Peyer's patch (tissue), 4 donors: ENCODE results near the gene PAX8.

Experiments used
- POLR2A ChIP-seq, 2 donors: fragments of 450-650 bp; IDR thresholded peaks; one replicate each; pipeline ENCODE4 v1.5.1; 2017; ENCODE audit warnings: antibody characterized with exemption in 2 of 2, mild to moderate bottlenecking in 2 of 2, moderate library complexity in 2 of 2
- TF ChIP-seq, protein P1 (sequence below), 6 experiments: fragments of 450-650 bp in 4 of 6; fragments of 200-600 bp in 2 of 6; sonication (generic) in 1 of 6; IDR thresholded peaks; one replicate each; pipeline ENCODE4 v1.5.1; 2017 to 2019; ENCODE audit warnings: antibody characterized with exemption in 6 of 6, mild to moderate bottlenecking in 3 of 6, moderate library complexity in 1 of 6

- TF ChIP-seq POLR2A (IDR thresholded peaks at IDR 0.05) = no peak
- TF ChIP-seq, protein P1, sequence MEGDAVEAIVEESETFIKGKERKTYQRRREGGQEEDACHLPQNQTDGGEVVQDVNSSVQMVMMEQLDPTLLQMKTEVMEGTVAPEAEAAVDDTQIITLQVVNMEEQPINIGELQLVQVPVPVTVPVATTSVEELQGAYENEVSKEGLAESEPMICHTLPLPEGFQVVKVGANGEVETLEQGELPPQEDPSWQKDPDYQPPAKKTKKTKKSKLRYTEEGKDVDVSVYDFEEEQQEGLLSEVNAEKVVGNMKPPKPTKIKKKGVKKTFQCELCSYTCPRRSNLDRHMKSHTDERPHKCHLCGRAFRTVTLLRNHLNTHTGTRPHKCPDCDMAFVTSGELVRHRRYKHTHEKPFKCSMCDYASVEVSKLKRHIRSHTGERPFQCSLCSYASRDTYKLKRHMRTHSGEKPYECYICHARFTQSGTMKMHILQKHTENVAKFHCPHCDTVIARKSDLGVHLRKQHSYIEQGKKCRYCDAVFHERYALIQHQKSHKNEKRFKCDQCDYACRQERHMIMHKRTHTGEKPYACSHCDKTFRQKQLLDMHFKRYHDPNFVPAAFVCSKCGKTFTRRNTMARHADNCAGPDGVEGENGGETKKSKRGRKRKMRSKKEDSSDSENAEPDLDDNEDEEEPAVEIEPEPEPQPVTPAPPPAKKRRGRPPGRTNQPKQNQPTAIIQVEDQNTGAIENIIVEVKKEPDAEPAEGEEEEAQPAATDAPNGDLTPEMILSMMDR (IDR thresholded peaks at IDR 0.05) = no peak
Observed at GRCh38 chr2:113212245-113213060, 66.3 kb downstream of the PAX8 start.
